ENCODE data around the gene PTPRT. TPM values are rescaled to one million over a fixed set of nuclear protein-coding genes. Genes with fewer than 3 reads are reported as not detected.

The PTPRT gene
- polyA plus RNA-seq, 3 donors: not detected

GRCh38 chr20:42741906-42742305 lies 447.8 kb downstream of the PTPRT start:
- Histone ChIP-seq H3K4me2 (replicated peaks; ENCODE audit: extremely low read depth, low read length, poor library complexity, severe bottlenecking) (no peak overlapping the region), H4K20me1 (ENCODE audit: insufficient read depth, low read length) (no peaks in the 10 kb centered on the region), H3K27ac (ENCODE audit: low read depth in 1 of 2, low read length in 2 of 2) (no peak overlapping the region), H3K79me2 (ENCODE audit: insufficient read depth, low read length) (no peaks in the 10 kb centered on the region), H3K36me3 (replicated peaks in 1 of 2; ENCODE audit: control insufficient read depth in 1 of 2, insufficient read depth in 2 of 2, low read length in 2 of 2) (no peaks in the 10 kb centered on the region), H2AFZ (ENCODE audit: insufficient read depth, low read depth, low read length, poor library complexity, severe bottlenecking) (no peak overlapping the region), H3K9me3 (replicated peaks in 1 of 2; ENCODE audit: control insufficient read depth in 1 of 2, insufficient read depth in 1 of 2, low read length in 2 of 2) (peaks cover 28 to 30% of the 10 kb centered on the region in 2 donors), H3K4me1 (ENCODE audit: control insufficient read depth in 1 of 2, insufficient read depth in 2 of 2, low read length in 2 of 2) (no peaks in the 10 kb centered on the region), H3K27me3 (ENCODE audit: control insufficient read depth in 2 of 2, insufficient read depth in 2 of 2, low read length in 2 of 2) (no peaks in the 10 kb centered on the region), H3K9ac (ENCODE audit: insufficient read depth, low read length, poor library complexity, severe bottlenecking) (no peak overlapping the region), H3K4me3 (replicated peaks in 1 of 3; ENCODE audit: low read depth in 2 of 3, low read length in 3 of 3) (no peak overlapping the region)
- Mint-ChIP-seq H3K4me3 (no peak overlapping the region), H3K36me3 (no peaks in the 10 kb centered on the region), H3K9me3 (peaks cover 6 to 40% (median 20%) of the 10 kb centered on the region in 7 donors), H3K27ac (no peak overlapping the region), H3K27me3 (ENCODE audit: low read depth in 3 of 3) (no peaks in the 10 kb centered on the region), H3K4me1 (no peaks in the 10 kb centered on the region)
- DNase-seq: no peak
- WGBS (ENCODE audit: insufficient coverage): 79% methylated on average over 2 of the region's 4 CpGs
- no peak for TF ChIP-seq CTCF (IDR thresholded peaks at IDR 0.05)
- intact Hi-C loops (cut with micrococcal nuclease): no loop called here

GRCh38 chr20:42740226-42740870 lies 449.4 kb downstream of the PTPRT start:
- Histone ChIP-seq H3K27me3 (ENCODE audit: control insufficient read depth in 2 of 2, insufficient read depth in 2 of 2, low read length in 2 of 2) (no peaks in the 10 kb centered on the region), H3K4me1 (ENCODE audit: control insufficient read depth in 1 of 2, insufficient read depth in 2 of 2, low read length in 2 of 2) (no peaks in the 10 kb centered on the region), H3K36me3 (replicated peaks in 1 of 2; ENCODE audit: control insufficient read depth in 1 of 2, insufficient read depth in 2 of 2, low read length in 2 of 2) (no peaks in the 10 kb centered on the region), H3K9me3 (replicated peaks in 1 of 2; ENCODE audit: control insufficient read depth in 1 of 2, insufficient read depth in 1 of 2, low read length in 2 of 2) (peaks cover 33 to 36% of the 10 kb centered on the region in 2 donors), H3K79me2 (ENCODE audit: insufficient read depth, low read length) (no peaks in the 10 kb centered on the region), H3K4me3 (replicated peaks in 1 of 3; ENCODE audit: low read depth in 2 of 3, low read length in 3 of 3) (no peak overlapping the region), H4K20me1 (ENCODE audit: insufficient read depth, low read length) (no peaks in the 10 kb centered on the region), H3K9ac (ENCODE audit: insufficient read depth, low read length, poor library complexity, severe bottlenecking) (no peak overlapping the region), H2AFZ (ENCODE audit: insufficient read depth, low read depth, low read length, poor library complexity, severe bottlenecking) (no peak overlapping the region), H3K4me2 (replicated peaks; ENCODE audit: extremely low read depth, low read length, poor library complexity, severe bottlenecking) (no peak overlapping the region), H3K27ac (ENCODE audit: low read depth in 1 of 2, low read length in 2 of 2) (no peak overlapping the region)
- no peaks in the 10 kb centered on the region for H3K27me3 Mint-ChIP-seq (ENCODE audit: low read depth in 3 of 3)
- no peak for DNase-seq
- no peaks in the 10 kb centered on the region for H3K36me3 Mint-ChIP-seq
- no peak overlapping the region for H3K27ac Mint-ChIP-seq
- peaks cover 10 to 40% (median 25%) of the 10 kb centered on the region in 7 donors for H3K9me3 Mint-ChIP-seq
- intact Hi-C loops (cut with micrococcal nuclease): no loop called here
- no peaks in the 10 kb centered on the region for H3K4me1 Mint-ChIP-seq
- no peak for TF ChIP-seq CTCF (IDR thresholded peaks at IDR 0.05)
- WGBS (ENCODE audit: insufficient coverage): 84% methylated on average over 6 of the region's 6 CpGs
- H3K4me3 Mint-ChIP-seq: no peak overlapping the region

Data from CD14-positive monocyte (primary cell).